Measurements from ENCODE around the gene CLTCL1.

GRCh38 chr22:19134874-19135273 lies 156.6 kb downstream of the CLTCL1 start:
- no peak for TF ChIP-seq POLR2A (IDR thresholded peaks at IDR 0.05)
- TF ChIP-seq CTCF (IDR thresholded peaks at IDR 0.05 in 8 of 11, conservative IDR thresholded peaks at IDR 0.05 in 3 of 11) = no peak
